H1 (cell line): ENCODE measurements around the gene ARHGAP27. TPM values are rescaled to one million over a fixed set of nuclear protein-coding genes. Genes with fewer than 3 reads are reported as not detected.
"Not testable (repeated sequence)": the region's sequence is repeated elsewhere in the genome, so short reads cannot be mapped to it uniquely, and the experiment has no call there.

Source experiments
- CTCF ChIA-PET: fragments of 300-600 bp; sonication (Branson Sonifier 250); formaldehyde crosslinking; loops from one replicate; lab custom pipeline; 2021; ENCODE audit not compliant: partially characterized antibody; lab: Charles Lee
- POLR2A ChIA-PET: fragments of 300-600 bp; sonication (Branson Sonifier 250); formaldehyde crosslinking; loops from one replicate; lab custom pipeline; 2021; ENCODE audit warnings: inconsistent platforms; ENCODE audit not compliant: partially characterized antibody; lab: Charles Lee
- DNase-seq, 2 experiments: peaks; one replicate each; pipeline versions ENCODE4 v3.0.0 to v3.0.0-alpha.2; 2010 to 2022; ENCODE audit warnings: low spot score in 2 of 2, low read depth in 1 of 2, mixed read lengths in 1 of 2
- FAIRE-seq: peaks from 2 replicates; lab custom pipeline; 2011; peaks lifted over from hg19 to GRCh38; lab: Jason Lieb, UNC
- H2AFZ ChIP-seq: 2 replicates; pipeline ENCODE4 v1.8.1; 2012; ENCODE audit warnings: low read length, inconsistent platforms
- H2AK5ac ChIP-seq: 2 replicates; pipeline ENCODE4 v1.6.1; 2013; ENCODE audit warnings: low read depth, low read length
- H2BK120ac ChIP-seq: replicated peaks from 2 replicates; pipeline ENCODE3; 2013; ENCODE audit warnings: low read depth, low read length, inconsistent platforms
- H2BK12ac ChIP-seq: 2 replicates; pipeline ENCODE4 v1.6.1; 2013; ENCODE audit warnings: low read depth, low read length
- H2BK15ac ChIP-seq: 2 replicates; pipeline ENCODE4 v1.6.1; 2013; ENCODE audit warnings: low read length
- H2BK20ac ChIP-seq: 2 replicates; pipeline ENCODE4 v1.6.1; 2013; ENCODE audit warnings: low read length
- H2BK5ac ChIP-seq: 2 replicates; pipeline ENCODE4 v1.6.1; 2013; ENCODE audit warnings: low read depth, low read length
- H3K14ac ChIP-seq: 2 replicates; pipeline ENCODE4 v1.6.1; 2013; ENCODE audit warnings: inconsistent platforms; ENCODE audit not compliant: insufficient read length
- H3K18ac ChIP-seq: 2 replicates; pipeline ENCODE4 v1.6.1; 2013; ENCODE audit warnings: low read length; ENCODE audit errors: extremely low read depth
- H3K23ac ChIP-seq: 2 replicates; pipeline ENCODE4 v1.6.1; 2013; ENCODE audit warnings: inconsistent platforms; ENCODE audit not compliant: insufficient read length
- H3K23me2 ChIP-seq: 2 replicates; pipeline ENCODE4 v1.6.1; 2013; ENCODE audit warnings: low read depth, low read length
- H3K27ac ChIP-seq: 2 replicates; pipeline ENCODE4 v1.6.1; 2011; ENCODE audit warnings: low read depth, low read length, inconsistent platforms
- H3K27me3 ChIP-seq, 4 experiments: replicated peaks in 1 of 4; 1 replicate in 1 of 4; 2 replicates in 3 of 4; pipeline versions ENCODE4 v1.6.1 to v1.8.1; 2011 to 2013; ENCODE audit warnings: low read length in 3 of 4, mild to moderate bottlenecking in 3 of 4, inconsistent platforms in 2 of 4, mixed read lengths in 2 of 4, moderate library complexity in 1 of 4; ENCODE audit not compliant: control insufficient read depth in 3 of 4, insufficient read depth in 3 of 4; ENCODE audit errors: extremely low read depth in 1 of 4
- H3K36me3 ChIP-seq, 4 experiments: 2 replicates each; pipeline versions ENCODE4 v1.6.1 to v1.8.1; 2011 to 2013; ENCODE audit warnings: mild to moderate bottlenecking in 4 of 4, low read length in 3 of 4, moderate library complexity in 2 of 4, control low read depth in 1 of 4, inconsistent platforms in 1 of 4; ENCODE audit not compliant: insufficient read depth in 4 of 4, control insufficient read depth in 2 of 4
- H3K4ac ChIP-seq: replicated peaks from 2 replicates; pipeline ENCODE3; 2013; ENCODE audit warnings: low read length, low read depth, mixed read lengths, inconsistent platforms; ENCODE audit not compliant: insufficient read length
- H3K4me1 ChIP-seq, 4 experiments: replicated peaks in 1 of 4; 1 replicate in 1 of 4; 2 replicates in 3 of 4; pipeline versions ENCODE4 v1.6.1 to v1.8.1; 2011 to 2013; ENCODE audit warnings: low read length in 3 of 4, inconsistent platforms in 2 of 4, mixed read lengths in 1 of 4; ENCODE audit not compliant: insufficient read depth in 4 of 4, control insufficient read depth in 3 of 4
- H3K4me2 ChIP-seq, 2 experiments: 2 replicates each; pipeline versions ENCODE4 v1.6.1 to v1.8.1; 2011 to 2013; ENCODE audit warnings: low read depth in 2 of 2, low read length in 2 of 2, control low read depth in 1 of 2, inconsistent platforms in 1 of 2, mild to moderate bottlenecking in 1 of 2; ENCODE audit not compliant: insufficient read depth in 1 of 2
- H3K4me3 ChIP-seq, 4 experiments: fragments of 200-600, 300-600 bp in 1 of 4; sonication (generic), shearing (Covaris generic), sonication (Bioruptor Twin) in 1 of 4; 2 replicates each; pipeline versions ENCODE4 v1.5.1 to v1.8.1; 2011 to 2016; ENCODE audit warnings: low read length in 4 of 4, low read depth in 3 of 4, control low read depth in 2 of 4, inconsistent platforms in 2 of 4, mild to moderate bottlenecking in 2 of 4, mixed read lengths in 1 of 4, moderate library complexity in 1 of 4; ENCODE audit not compliant: insufficient read depth in 2 of 4; ENCODE audit errors: extremely low read depth in 1 of 4
- H3K56ac ChIP-seq: replicated peaks from 2 replicates; pipeline ENCODE3; 2013; ENCODE audit warnings: low read depth, mild to moderate bottlenecking, mixed read lengths, low read length, inconsistent platforms; ENCODE audit not compliant: insufficient read length
- H3K79me1 ChIP-seq: 2 replicates; pipeline ENCODE4 v1.6.1; 2013; ENCODE audit warnings: low read depth, low read length, control low read depth
- H3K79me2 ChIP-seq, 2 experiments: 2 replicates each; pipeline versions ENCODE4 v1.6.1 to v1.8.1; 2012 to 2013; ENCODE audit warnings: low read length in 2 of 2, mild to moderate bottlenecking in 2 of 2, inconsistent platforms in 1 of 2; ENCODE audit not compliant: insufficient read depth in 2 of 2, control insufficient read depth in 1 of 2
- H3K9ac ChIP-seq, 4 experiments: replicated peaks in 1 of 4; 1 replicate in 1 of 4; 2 replicates in 3 of 4; pipeline versions ENCODE4 v1.6.1 to v1.8.1; 2011 to 2013; ENCODE audit warnings: low read depth in 3 of 4, low read length in 3 of 4, control low read depth in 2 of 4, mild to moderate bottlenecking in 2 of 4, moderate library complexity in 2 of 4, inconsistent platforms in 1 of 4; ENCODE audit errors: extremely low read depth in 1 of 4
- H3K9me3 ChIP-seq, 2 experiments: 2 replicates each; pipeline versions ENCODE4 v1.6.1 to v1.8.1; 2012 to 2013; ENCODE audit warnings: mild to moderate bottlenecking in 2 of 2, moderate library complexity in 2 of 2, control low read depth in 1 of 2, inconsistent platforms in 1 of 2, low read depth in 1 of 2, low read length in 1 of 2, mixed read lengths in 1 of 2; ENCODE audit not compliant: insufficient read depth in 2 of 2
- H4K20me1 ChIP-seq, 2 experiments: replicated peaks in 1 of 2; 2 replicates each; pipeline versions ENCODE3 to v1.8.1; 2011 to 2013; ENCODE audit warnings: inconsistent platforms in 2 of 2, low read length in 2 of 2, mild to moderate bottlenecking in 1 of 2; ENCODE audit not compliant: insufficient read depth in 2 of 2, control insufficient read depth in 1 of 2
- H4K5ac ChIP-seq: 2 replicates; pipeline ENCODE4 v1.6.1; 2013; ENCODE audit warnings: low read length, low read depth, mixed read lengths, inconsistent platforms; ENCODE audit not compliant: insufficient read length
- H4K8ac ChIP-seq: 2 replicates; pipeline ENCODE4 v1.8.0; 2013; ENCODE audit warnings: mild to moderate bottlenecking, moderate library complexity, low read length, inconsistent platforms; ENCODE audit not compliant: insufficient read depth; ENCODE audit errors: extremely low read depth
- H4K91ac ChIP-seq: replicated peaks from 2 replicates; pipeline ENCODE3; 2013; ENCODE audit warnings: low read length, mixed read lengths, inconsistent platforms; ENCODE audit not compliant: insufficient read length
- WGBS, 2 experiments: shearing (Covaris generic) in 1 of 2; methylation state at CpG; one replicate each; pipeline versions ENCODE4 v1.1.6 to v1.1.7; 2013 to 2015; ENCODE audit warnings: low lambda C conversion rate in 2 of 2, mixed read lengths in 2 of 2, inconsistent platforms in 1 of 2, low coverage in 1 of 2, missing lambda C conversion rate in 1 of 2; ENCODE audit not compliant: insufficient replicate concordance in 2 of 2, insufficient coverage in 1 of 2, insufficient read length in 1 of 2; ENCODE audit errors: extremely low coverage in 1 of 2, missing lambda C conversion rate in 1 of 2; 5-methylcytosine and 5-hydroxymethylcytosine counted together
- polyA plus RNA-seq, 7 experiments: library from polyadenylated mRNA; depleted of rRNA in 3 of 7; stranded (reverse) in 5 of 7; unstranded in 2 of 7; fragments of >200 nt in 5 of 7; fragments of 200-250 nt in 2 of 7; gene quantifications; 1 replicate in 5 of 7; 2 replicates in 1 of 7; 4 replicates in 1 of 7; pipeline versions ENCODE4 v1.2.1 to v1.2.3, GENCODE V29; 2011 to 2013; ENCODE audit warnings: missing spikeins in 2 of 7, mixed read lengths in 2 of 7
- total RNA-seq: library from RNA; stranded (reverse); fragmentation: NEBNext Ultra II Directional; extraction: Animal tissue kit (Norgen Biotek cat#: 25700); gene quantifications from 2 replicates; pipeline ENCODE4 v1.2.1, GENCODE V29; 2021

Gene ARHGAP27
- total and polyA plus RNA-seq, 2 of the 8 experiments (the other 6 are each of a cell fraction or from before 2014, with no cell fraction given): 11.6 to 13.1 TPM

GRCh38 chr17:45449708-45450329 lies 17.1 kb upstream of the ARHGAP27 start:
- H3K9me3 ChIP-seq, H3K14ac ChIP-seq, H2BK5ac ChIP-seq, CTCF ChIA-PET, H3K79me2 ChIP-seq, H3K23me2 ChIP-seq, H2BK15ac ChIP-seq, DNase-seq, H3K4me3 ChIP-seq, H2AFZ ChIP-seq, H2BK20ac ChIP-seq, H3K27me3 ChIP-seq, H3K36me3 ChIP-seq, H4K8ac ChIP-seq, H3K4me1 ChIP-seq, H3K79me1 ChIP-seq, H3K27ac ChIP-seq, H2AK5ac ChIP-seq, H2BK12ac ChIP-seq, H2BK120ac ChIP-seq, H3K9ac ChIP-seq, H3K56ac ChIP-seq, H4K20me1 ChIP-seq, H3K4ac ChIP-seq, H3K18ac ChIP-seq, FAIRE-seq, H4K5ac ChIP-seq, H4K91ac ChIP-seq, POLR2A ChIA-PET, H3K4me2 ChIP-seq, H3K23ac ChIP-seq: not testable (repeated sequence)
- 84% methylated on average over 1 of the region's 1 CpG; no CpG with 5 or more reads in 1 of the 2 experiments for WGBS, 2 experiments

- CTCF ChIA-PET, H3K56ac ChIP-seq, H4K91ac ChIP-seq, H2BK120ac ChIP-seq, POLR2A ChIA-PET, FAIRE-seq, H2AFZ ChIP-seq, H2BK5ac ChIP-seq, H2AK5ac ChIP-seq, H3K23me2 ChIP-seq, H2BK12ac ChIP-seq, H3K14ac ChIP-seq, H3K79me2 ChIP-seq, H3K4ac ChIP-seq, H3K27ac ChIP-seq, H4K8ac ChIP-seq, H3K4me3 ChIP-seq, H3K27me3 ChIP-seq, H3K9me3 ChIP-seq, H3K36me3 ChIP-seq, H3K4me1 ChIP-seq, DNase-seq, H3K79me1 ChIP-seq, H4K20me1 ChIP-seq, H4K5ac ChIP-seq, H3K23ac ChIP-seq, H2BK15ac ChIP-seq, H3K9ac ChIP-seq, H3K4me2 ChIP-seq, H2BK20ac ChIP-seq, H3K18ac ChIP-seq: not testable (repeated sequence)
- WGBS, 2 experiments: 90% methylated on average over 1 of the region's 1 CpG; no CpG with 5 or more reads in 1 of the 2 experiments
Measured at GRCh38 chr17:45449260-45449659, 16.6 kb upstream of the ARHGAP27 start.
